Fibroblast of peridontal ligament (primary cell): ENCODE data around the gene MASP1.

Source experiments
- DNase-seq: peaks from one replicate; pipeline ENCODE4 v3.0.0-alpha.2; 2010; ENCODE audit errors: extremely low read depth

Gene MASP1

DNA sequence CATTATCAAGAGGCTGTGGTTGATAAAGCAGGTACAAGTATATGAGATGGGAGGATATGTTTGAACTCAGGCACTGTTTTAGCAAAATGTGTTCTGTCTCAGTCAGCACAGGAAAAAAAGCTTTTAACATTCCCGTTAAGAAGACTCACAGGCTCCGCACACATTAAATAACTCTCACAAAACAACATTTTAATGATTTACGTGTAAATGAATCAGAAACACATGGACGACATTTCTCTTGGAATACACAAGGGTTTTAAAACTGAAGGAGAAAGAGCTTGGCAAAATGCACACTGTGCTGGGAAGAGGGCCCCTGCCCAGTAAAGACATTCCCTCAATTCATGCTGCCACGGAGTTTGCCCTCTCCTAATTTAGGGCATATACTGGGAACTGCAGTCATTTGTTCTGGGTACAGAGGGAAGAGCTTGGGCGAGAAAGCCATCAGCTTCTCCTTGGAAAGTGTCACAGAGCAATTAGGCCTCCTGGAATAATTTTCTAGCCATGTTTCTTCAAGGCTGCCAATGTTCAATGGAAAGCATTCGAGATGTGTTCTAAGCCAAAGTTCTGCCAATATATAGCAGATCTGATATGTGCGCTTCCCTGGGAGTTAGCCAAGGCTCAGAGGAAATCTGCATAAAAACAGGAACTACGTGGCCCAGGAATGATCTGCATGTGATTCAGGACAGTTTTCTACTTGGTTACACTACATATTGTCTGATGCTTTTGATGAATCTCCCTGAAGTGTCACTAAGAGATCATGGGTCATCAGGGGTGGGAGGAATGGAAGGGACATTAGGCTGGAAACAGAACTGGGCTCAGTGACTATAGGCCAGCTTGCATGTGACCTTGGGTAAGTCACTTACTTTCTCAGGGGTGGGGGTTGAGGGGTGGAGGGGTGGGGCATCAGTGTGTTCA is 2.2 kb upstream of the MASP1 start:
- DNase-seq, result no peak

- DNase-seq, result no peak
Measured at GRCh38 chr3:187292631-187293515, 1.3 kb upstream of the MASP1 start.

DNA sequence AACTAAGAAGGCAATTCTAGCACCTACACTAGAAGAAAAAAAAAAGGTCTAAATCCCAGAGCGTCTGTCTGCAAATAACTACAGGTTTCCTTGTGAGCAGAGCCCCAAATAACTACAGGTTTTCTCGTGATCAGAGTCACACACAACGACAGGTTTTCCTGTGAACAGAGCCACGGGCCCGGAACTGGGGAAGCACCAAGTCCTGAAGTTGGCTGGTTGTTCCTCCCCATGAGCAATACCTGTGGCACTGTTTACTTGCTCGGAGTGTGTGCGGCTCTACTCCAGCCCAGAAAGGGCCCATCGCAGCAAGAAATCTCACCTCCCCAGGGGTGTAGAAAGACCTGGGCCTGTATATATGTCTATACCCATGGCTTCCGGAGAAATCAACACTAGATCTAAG is 644 bp upstream of the MASP1 start:
- DNase-seq, result no peak

DNA sequence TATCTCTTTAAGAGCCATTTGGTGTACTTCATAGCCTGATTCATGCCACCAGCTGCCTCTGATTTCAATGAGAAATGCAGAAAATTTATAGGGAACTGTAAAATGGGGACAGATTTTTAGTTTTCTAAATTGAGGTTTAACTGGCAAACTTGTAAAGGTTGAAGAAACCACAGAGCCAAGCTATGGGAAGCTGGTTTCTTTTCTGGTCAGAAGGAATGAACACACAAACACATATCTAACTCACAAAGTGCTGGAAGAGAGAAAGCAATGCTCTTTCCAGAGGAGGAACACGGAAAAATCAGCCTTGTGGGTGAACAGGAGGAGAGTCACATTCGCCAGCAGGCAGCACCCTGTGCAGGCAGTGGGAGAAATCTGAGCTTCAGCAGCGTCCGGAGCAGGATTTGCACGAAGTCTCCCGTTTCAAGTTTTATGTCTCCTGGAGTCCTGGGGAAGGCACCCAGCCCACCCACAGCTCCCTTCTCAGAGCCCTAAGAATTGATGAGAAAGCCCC is 481 bp downstream of the MASP1 start:
- DNase-seq, result peak; percentile 82

DNA sequence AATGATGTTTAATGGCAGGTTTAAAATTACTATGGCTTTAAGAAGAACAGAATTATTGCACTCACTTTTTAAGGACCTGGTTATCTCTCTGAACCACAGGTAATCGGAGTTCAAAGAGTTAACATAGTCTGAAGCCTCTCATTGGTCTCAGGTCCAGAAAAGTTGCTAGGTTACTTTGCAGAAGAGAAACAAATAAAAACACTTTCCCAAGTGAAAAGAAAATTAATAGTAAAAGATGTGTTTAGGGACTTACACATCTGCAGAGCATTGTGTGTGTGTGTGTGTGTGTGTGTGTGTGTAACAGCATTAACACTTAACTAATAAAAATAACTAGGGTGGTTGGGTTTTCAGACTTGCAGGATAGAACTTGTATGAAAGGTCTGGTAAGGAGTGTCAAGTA is 1.0 kb downstream of the MASP1 start:
- DNase-seq, result no peak

- DNase-seq, result no peak
Measured at GRCh38 chr3:187288855-187289605, 2.5 kb downstream of the MASP1 start.

DNA sequence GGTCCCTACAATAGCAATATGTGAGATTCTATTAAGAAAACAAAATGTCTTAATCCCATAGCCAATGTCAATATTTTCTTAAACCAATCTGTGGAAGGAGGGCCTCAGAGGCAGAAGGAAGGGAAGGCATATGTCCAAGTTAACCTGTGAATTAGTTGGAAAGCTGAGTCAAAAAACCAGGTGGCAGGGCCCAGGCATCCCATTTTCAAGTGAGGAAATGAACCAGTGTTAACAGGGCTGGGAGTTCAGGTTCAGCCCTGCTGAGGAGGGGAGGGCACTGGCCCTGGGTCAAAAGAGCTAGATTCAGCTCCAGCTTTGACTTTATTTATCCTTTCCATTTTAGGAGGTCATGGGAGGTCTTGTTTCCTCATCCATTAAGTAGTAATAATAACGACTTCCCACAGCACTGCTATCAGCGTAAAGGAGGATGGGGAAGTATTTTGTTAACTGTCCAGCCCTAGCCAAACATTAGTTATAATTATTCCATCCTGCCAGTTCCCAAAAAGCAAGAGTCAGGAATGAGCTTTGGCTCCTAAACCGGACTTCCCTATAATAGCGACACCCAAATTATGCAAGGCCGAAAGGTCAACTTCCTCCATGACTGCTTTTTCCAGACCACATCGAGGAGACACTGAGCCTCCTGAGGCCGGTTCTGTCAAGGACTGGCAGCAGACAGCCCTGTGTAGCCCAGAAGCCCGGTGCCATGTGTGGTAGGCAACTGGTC is 3.2 kb downstream of the MASP1 start:
- DNase-seq, result no peak

DNA sequence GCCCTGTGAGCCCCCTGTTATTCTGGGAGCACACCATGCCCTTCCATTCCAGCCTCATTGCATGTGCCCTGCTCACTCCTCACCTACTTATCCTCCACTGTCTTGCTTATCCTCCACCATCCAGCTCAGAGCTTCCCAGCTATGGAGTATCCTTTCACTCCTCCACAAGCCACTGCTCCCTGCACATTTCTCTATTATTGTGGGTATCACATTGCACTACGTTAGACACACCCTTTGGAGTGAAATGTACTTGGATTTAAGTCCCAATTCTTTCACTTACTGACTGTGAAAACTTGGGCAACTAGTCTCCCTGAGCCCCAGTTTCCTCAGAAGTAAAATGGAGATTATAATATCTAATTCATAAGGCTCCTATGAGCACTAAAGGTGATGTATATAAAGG is 4.3 kb downstream of the MASP1 start:
- peak; percentile 28 for DNase-seq

GRCh38 chr3:187286467-187287059 is 5.0 kb downstream of the MASP1 start:
- peak; percentile 92 for DNase-seq

- peak; percentile 97 for DNase-seq
Measured at GRCh38 chr3:187281191-187281714, 10.3 kb downstream of the MASP1 start.

DNA sequence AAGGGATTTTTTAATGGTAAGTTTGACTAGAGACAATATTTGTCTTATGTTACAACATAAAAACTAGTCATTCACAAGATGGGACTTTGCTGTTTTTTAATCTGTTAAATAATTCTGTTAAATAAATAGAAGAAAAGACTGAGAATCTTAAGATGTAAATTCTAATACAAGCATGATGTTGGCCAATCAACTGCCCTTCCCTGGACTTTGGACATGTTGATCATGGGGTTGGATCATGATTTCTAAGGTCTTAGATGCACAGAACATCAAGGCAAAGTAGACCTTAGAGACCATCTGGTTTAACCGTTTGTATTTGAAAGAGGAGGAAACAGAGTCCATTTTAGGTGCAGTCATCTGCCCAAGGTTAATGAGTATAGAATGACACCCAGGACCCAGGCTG is 10.9 kb downstream of the MASP1 start:
- DNase-seq, result no peak

GRCh38 chr3:187277129-187277462 is 14.4 kb downstream of the MASP1 start:
- no peak for DNase-seq

DNA sequence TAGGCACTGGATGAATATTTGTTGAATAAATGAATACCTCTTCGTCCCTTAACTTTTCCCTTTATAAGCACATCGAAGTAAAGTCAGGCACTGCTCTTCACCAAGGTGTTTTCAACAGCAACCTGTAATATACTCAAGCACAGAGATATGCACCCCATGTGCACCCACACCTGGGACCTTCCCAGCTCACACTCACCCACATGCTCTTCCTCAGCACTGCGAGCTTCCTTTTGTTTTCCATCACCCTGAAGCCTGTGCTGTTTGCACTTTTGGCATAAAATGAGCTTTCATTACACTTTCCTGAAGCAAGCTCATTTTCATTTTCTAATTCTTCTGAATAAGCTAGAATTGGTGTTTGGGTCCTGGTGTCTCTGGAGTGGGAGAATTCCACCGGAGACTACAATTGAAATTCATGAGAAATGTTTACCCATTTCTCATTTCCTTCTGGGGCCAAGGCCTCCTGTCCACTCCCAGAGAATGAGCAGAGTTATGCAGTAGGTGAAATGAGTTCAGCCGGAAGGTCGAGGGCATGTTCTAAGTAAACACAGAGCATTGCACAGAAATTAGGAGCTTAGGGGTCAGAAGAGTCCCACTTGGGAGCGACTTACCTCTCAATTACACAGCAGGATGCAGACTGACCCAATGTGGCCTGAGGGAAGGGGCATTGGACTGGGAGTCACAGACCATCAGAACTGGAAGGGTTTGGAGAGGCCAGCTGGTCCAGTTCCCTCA is 15.0 kb downstream of the MASP1 start:
- DNase-seq, result no peak

DNA sequence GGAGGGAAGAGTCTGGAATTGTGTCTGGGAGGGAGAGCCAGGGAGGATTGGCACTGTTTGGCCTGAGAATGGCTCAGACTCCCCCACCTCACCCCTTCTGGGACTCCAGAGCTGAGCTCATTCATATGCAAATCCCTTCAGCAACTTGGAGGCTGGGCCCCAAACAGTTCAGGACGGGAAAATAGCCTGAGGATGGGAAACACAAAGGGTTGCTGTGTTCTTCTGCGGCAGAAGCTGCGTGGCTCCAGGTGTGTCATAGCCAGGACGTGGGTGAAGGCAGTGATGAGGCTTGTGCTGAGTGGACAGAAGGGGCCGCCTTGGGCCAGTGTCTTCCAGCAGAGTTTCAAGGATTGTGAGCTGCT is 16.6 kb downstream of the MASP1 start:
- no peak for DNase-seq

GRCh38 chr3:187274315-187274976 is 17.1 kb downstream of the MASP1 start:
- no peak for DNase-seq

GRCh38 chr3:187271582-187271981 is 20.0 kb downstream of the MASP1 start:
- DNase-seq, result no peak

DNA sequence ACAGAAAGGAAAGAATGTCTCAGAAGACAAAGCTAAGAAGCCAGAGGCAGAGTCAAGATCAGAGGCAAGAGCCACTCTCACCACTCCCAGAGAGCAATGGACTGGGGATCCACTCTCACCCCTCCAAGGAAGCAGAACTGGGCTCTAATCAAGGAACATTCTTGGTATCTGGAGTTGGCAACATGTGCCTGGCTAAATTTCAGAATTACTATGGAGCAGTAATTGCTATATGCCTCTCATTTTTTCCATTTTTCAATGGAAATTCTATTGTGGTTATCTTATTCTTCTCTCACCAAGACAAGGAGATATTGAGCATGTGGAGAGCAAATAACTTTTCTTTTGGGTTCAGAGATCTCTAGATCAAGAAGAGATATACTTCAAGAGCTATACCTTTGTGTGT is 22.1 kb downstream of the MASP1 start:
- DNase-seq, result no peak

DNA sequence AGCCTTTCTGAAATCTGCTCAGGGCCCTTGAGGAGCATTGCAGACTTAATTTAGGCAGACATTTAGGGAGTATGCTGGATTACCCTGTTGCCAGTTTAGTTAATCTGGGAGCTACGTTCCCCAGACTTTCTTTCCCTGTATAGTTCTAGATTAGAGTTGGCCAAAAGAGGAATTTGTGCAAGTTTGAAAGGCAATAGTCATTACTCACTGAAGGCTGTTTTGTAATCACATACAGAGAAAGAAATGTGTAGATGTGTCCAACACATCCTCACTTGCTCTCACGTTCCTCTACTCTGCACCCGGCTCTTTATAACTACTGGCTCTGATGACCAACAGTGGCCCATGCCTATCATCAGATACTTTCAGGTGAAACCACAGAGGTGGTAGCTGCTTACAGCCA is 24.2 kb downstream of the MASP1 start:
- no peak for DNase-seq

- no peak for DNase-seq
Measured at GRCh38 chr3:187266691-187267090, 24.8 kb downstream of the MASP1 start.
